Panc1 (cell line): ENCODE measurements around the gene GRID2. TPM values are rescaled to one million over a fixed set of nuclear protein-coding genes. Genes with fewer than 3 reads are reported as not detected.

ENCODE experiments used
- ATAC-seq: fragments of 200-7000 bp; cut with Tn5 transposase; 2 replicates; pipeline ENCODE4 v1.9.1; 2020; ENCODE audit warnings: mild to moderate bottlenecking, moderate library complexity
- BruUV-seq: library from RNA; stranded (reverse); fragments of 400-500 nt; replicated peaks from 2 replicates; lab custom pipeline; 2021; lab: Mats Ljungman, UMichigan
- CTCF ChIA-PET: fragments of 300-600 bp; sonication (Branson Sonifier 250); formaldehyde crosslinking; loops from one replicate; lab custom pipeline; 2022; ENCODE audit warnings: antibody characterized with exemption; lab: Charles Lee
- POLR2A ChIA-PET: fragments of 300-600 bp; sonication (Branson Sonifier 250); formaldehyde crosslinking; loops from one replicate; lab custom pipeline; 2022; ENCODE audit warnings: antibody characterized with exemption; lab: Charles Lee
- DNase-seq: peaks from one replicate; pipeline ENCODE4 v3.0.0-alpha.2; 2010; ENCODE audit warnings: low read depth, low spot score
- H3K27ac ChIP-seq: 2 replicates; pipeline ENCODE4 v1.5.1; 2011; ENCODE audit warnings: mild to moderate bottlenecking, low read length, inconsistent platforms
- H3K27me3 ChIP-seq: fragments of 200-500 bp; sonication (Bioruptor generic); 2 replicates; pipeline ENCODE4 v1.6.0; 2014; ENCODE audit warnings: low read length, inconsistent platforms; ENCODE audit not compliant: control insufficient read depth, insufficient read depth
- H3K36me3 ChIP-seq: fragments of 200-500 bp; sonication (Bioruptor generic); 2 replicates; pipeline ENCODE4 v1.5.1; 2014; ENCODE audit warnings: inconsistent platforms, mild to moderate bottlenecking, low read length, moderate library complexity; ENCODE audit not compliant: control insufficient read depth, insufficient read depth
- H3K4me1 ChIP-seq: 2 replicates; pipeline ENCODE4 v1.5.1; 2011; ENCODE audit warnings: inconsistent platforms, mild to moderate bottlenecking, low read length, moderate library complexity; ENCODE audit not compliant: control insufficient read depth, insufficient read depth
- H3K4me3 ChIP-seq, 2 experiments: 2 replicates each; pipeline ENCODE4 v1.5.1; 2011 to 2012; ENCODE audit warnings: low read depth in 2 of 2, low read length in 2 of 2, mild to moderate bottlenecking in 2 of 2, inconsistent platforms in 1 of 2, moderate library complexity in 1 of 2
- H3K9me3 ChIP-seq: fragments of 200-500 bp; sonication (Bioruptor generic); 2 replicates; pipeline ENCODE4 v1.5.1; 2014; ENCODE audit warnings: low read depth, mild to moderate bottlenecking, inconsistent platforms, low read length, moderate library complexity; ENCODE audit not compliant: control insufficient read depth, insufficient read depth
- POLR2AphosphoS5 ChIP-seq: IDR thresholded peaks from 2 replicates; pipeline ENCODE4 v1.6.1; 2012; ENCODE audit warnings: mild to moderate bottlenecking, low read depth, low read length, moderate library complexity
- REST ChIP-seq, 2 experiments: IDR thresholded peaks; 2 replicates each; pipeline ENCODE4 v1.6.1; 2011 to 2012; ENCODE audit warnings: low read depth in 2 of 2, control low read depth in 1 of 2, low read length in 1 of 2, mild to moderate bottlenecking in 1 of 2, moderate library complexity in 1 of 2; ENCODE audit not compliant: insufficient read depth in 1 of 2
- SIN3A ChIP-seq: IDR thresholded peaks from 2 replicates; pipeline ENCODE4 v1.6.1; 2012; ENCODE audit warnings: low read depth, mild to moderate bottlenecking, low read length, moderate library complexity, borderline replicate concordance; ENCODE audit not compliant: insufficient read depth
- TCF7L2 ChIP-seq: IDR thresholded peaks from 2 replicates; pipeline ENCODE4 v1.6.1; 2011; ENCODE audit warnings: mild to moderate bottlenecking, low read depth, low read length, inconsistent platforms
- in situ Hi-C: cut with HindIII; loops from 2 replicates; pipeline ENCODE4 v1.10.0; 2016; ENCODE audit warnings: low sequenced_read_pairs, low pct_unique_long_range_greater_than_20kb
- intact Hi-C: fragments of 100-400 bp; cut with micrococcal nuclease; formaldehyde crosslinking; loops from one replicate; pipeline ENCODE4 v1.10.0; 2022; ENCODE audit not compliant: unreplicated experiment
- total RNA-seq: library from RNA; stranded (reverse); gene quantifications from one replicate; pipeline ENCODE4 v1.2.1, GENCODE V29; 2021; ENCODE audit not compliant: unreplicated experiment
- TF ChIP-seq, protein P1 (sequence below): fragments of 450-650 bp; IDR thresholded peaks from 2 replicates; pipeline ENCODE4 v1.5.1; 2017; ENCODE audit warnings: mild to moderate bottlenecking

GRID2 gene
- total RNA-seq, 1 experiment from 2014 or later, result 0.08 TPM

DNA sequence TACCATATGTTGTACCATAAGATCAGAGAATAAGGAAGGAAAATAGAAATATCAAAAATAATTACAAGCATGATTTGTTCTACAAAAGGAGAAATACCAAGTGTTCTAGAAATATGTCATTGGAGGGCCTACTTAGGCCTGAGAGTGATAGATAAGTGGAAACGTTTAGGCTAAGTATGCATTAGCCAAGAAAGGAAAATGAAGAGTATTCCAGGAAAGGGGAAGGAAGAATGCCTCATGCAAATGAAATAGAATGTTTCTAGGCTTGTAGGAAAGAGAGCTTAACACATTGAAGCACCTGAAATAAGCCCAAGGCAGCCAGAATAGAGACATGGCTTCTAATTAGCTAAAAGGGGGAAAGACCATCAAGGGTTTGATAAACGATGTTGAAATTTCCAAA, 929.1 kb downstream of the GRID2 start:
- intact Hi-C loops, result no loop called here
- CTCF ChIA-PET, result no interaction called here

GRCh38 chr4:93237521-93237920, 933.8 kb downstream of the GRID2 start:
- in situ Hi-C loops (no loop called here), intact Hi-C loops (no loop called here)
- Histone ChIP-seq H3K27me3 (no peaks in the 10 kb centered on the region), H3K9me3 (no peaks in the 10 kb centered on the region), H3K4me3 (no peak overlapping the region), H3K4me1 (no peaks in the 10 kb centered on the region), H3K36me3 (no peaks in the 10 kb centered on the region), H3K27ac (no peak overlapping the region)
- CTCF ChIA-PET, result no interaction called here
- no peak for ATAC-seq
- TF ChIP-seq TCF7L2, result no peak
- TF ChIP-seq, protein P1, sequence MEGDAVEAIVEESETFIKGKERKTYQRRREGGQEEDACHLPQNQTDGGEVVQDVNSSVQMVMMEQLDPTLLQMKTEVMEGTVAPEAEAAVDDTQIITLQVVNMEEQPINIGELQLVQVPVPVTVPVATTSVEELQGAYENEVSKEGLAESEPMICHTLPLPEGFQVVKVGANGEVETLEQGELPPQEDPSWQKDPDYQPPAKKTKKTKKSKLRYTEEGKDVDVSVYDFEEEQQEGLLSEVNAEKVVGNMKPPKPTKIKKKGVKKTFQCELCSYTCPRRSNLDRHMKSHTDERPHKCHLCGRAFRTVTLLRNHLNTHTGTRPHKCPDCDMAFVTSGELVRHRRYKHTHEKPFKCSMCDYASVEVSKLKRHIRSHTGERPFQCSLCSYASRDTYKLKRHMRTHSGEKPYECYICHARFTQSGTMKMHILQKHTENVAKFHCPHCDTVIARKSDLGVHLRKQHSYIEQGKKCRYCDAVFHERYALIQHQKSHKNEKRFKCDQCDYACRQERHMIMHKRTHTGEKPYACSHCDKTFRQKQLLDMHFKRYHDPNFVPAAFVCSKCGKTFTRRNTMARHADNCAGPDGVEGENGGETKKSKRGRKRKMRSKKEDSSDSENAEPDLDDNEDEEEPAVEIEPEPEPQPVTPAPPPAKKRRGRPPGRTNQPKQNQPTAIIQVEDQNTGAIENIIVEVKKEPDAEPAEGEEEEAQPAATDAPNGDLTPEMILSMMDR, result no peak
- no peak for TF ChIP-seq SIN3A
- TF ChIP-seq POLR2AphosphoS5, result no peak
- no peak for TF ChIP-seq REST (IDR thresholded peaks at IDR 0.05; ENCODE audit: insufficient read depth in 1 of 2, low read depth in 2 of 2, low read length in 1 of 2)
- POLR2A ChIA-PET, result no interaction called here
- DNase-seq, result no peak
- BruUV-seq, result no TSS peak

More for the DNA sequence above, 929.1 kb downstream of the GRID2 start:
- in situ Hi-C loops, result no loop called here
- no peak overlapping the region for H3K27ac ChIP-seq
- no peak for DNase-seq
- POLR2A ChIA-PET, result no interaction called here
- no peak overlapping the region for H3K4me3 ChIP-seq
- ATAC-seq, result no peak
- no peaks in the 10 kb centered on the region for H3K27me3 ChIP-seq
- TF ChIP-seq TCF7L2 (no peak), POLR2AphosphoS5 (no peak), SIN3A (no peak), REST (IDR thresholded peaks at IDR 0.05; ENCODE audit: insufficient read depth in 1 of 2, low read depth in 2 of 2, low read length in 1 of 2) (no peak)
- TF ChIP-seq, protein P1, result no peak
- no peaks in the 10 kb centered on the region for H3K9me3 ChIP-seq
- H3K36me3 ChIP-seq, result no peaks in the 10 kb centered on the region; the same call in 1 of the 2 replicates
- BruUV-seq, result no TSS peak
- H3K4me1 ChIP-seq, result no peaks in the 10 kb centered on the region
